GM18951 (cell line): ENCODE data around the gene PLD3.

Experiments
- POLR2A ChIP-seq: IDR thresholded peaks from 4 replicates; pipeline ENCODE4 v1.6.1; 2011; ENCODE audit warnings: mild to moderate bottlenecking; ENCODE audit not compliant: insufficient read length, insufficient read depth; ENCODE audit errors: extremely low read depth
- in situ Hi-C: fragments of 300-500 bp; cut with MboI; formaldehyde crosslinking; loops from one replicate; pipeline ENCODE4 v1.12.0; 2022; ENCODE audit warnings: low sequenced_read_pairs, mixed read lengths, inconsistent platforms; ENCODE audit not compliant: unreplicated experiment

PLD3 gene, protein sequence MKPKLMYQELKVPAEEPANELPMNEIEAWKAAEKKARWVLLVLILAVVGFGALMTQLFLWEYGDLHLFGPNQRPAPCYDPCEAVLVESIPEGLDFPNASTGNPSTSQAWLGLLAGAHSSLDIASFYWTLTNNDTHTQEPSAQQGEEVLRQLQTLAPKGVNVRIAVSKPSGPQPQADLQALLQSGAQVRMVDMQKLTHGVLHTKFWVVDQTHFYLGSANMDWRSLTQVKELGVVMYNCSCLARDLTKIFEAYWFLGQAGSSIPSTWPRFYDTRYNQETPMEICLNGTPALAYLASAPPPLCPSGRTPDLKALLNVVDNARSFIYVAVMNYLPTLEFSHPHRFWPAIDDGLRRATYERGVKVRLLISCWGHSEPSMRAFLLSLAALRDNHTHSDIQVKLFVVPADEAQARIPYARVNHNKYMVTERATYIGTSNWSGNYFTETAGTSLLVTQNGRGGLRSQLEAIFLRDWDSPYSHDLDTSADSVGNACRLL

GRCh38 chr19:40348125-40348913 is at the start of gene PLD3, which contains the start of gene C19orf47:
Gene PLD3 (plus strand): TSS chr19:40348695. CDS start chr19:40366484, 17,789 bp downstream.
Gene C19orf47 (minus strand): TSS chr19:40348397. CDS start chr19:40341857, 6,540 bp downstream.
- in situ Hi-C loops: no loop called here
- peak; percentile 97 for TF ChIP-seq POLR2A

DNA sequence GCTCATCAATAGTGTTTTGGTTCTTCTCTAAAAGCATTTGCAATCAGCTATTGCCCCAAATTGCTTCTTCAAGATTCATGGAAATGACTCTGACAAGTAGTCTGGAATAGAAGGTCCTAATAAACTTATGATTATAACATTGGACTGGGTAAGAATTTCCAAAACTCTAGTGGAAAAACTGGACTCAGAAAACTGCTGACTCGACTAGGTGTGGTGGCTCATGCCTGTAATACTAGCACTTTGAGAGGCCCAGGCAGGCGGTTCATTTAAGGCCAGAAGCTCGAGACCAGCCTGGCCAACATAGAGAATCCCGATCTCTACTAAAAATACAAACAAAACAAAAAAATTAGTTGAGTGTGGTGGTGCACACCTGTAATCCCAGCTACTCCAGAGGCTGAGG is 47.8 kb upstream of the PLD3 start:
- TF ChIP-seq POLR2A: no peak
- in situ Hi-C loops: no loop called here

DNA sequence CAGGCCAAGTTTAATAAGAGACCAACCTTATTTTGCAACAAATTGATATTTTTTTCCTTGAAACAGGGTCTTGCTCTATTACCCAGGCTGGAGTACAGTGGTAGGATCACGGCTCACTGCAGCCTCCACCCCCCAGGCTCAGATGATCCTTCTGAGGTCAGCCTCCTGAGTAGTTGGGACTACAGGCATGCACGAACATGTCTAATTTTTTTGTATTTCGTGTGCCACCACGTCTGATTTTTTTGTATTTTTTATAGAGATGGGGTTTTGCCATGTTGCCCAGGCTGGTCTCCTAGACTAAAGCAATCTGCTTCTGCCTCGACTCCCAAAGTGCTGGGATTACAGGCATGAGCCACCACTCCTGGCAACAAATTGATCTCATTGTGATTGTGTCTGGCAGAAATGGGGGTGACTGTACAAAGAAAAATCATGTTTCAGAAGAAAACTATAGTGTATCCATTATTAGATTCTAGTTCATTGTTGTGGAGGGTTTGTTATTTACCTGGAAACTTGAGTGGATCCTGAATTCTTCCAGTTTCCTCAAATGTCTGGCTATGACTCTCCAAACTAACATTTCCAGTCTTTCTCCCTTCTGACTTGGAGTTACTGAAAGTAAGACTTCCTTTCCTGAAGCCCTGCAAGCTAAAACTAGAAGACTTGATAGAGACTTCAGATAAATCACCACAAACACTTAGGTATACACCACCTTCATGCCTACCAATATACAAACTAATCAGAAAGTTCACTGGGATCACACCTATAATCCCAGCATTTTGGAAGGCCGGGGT is 46.1 kb upstream of the PLD3 start:
- no peak for TF ChIP-seq POLR2A
- in situ Hi-C loops: no loop called here

- in situ Hi-C loops: no loop called here
- TF ChIP-seq POLR2A: no peak
Observed at GRCh38 chr19:40303765-40304164, 44.7 kb upstream of the PLD3 start.

DNA sequence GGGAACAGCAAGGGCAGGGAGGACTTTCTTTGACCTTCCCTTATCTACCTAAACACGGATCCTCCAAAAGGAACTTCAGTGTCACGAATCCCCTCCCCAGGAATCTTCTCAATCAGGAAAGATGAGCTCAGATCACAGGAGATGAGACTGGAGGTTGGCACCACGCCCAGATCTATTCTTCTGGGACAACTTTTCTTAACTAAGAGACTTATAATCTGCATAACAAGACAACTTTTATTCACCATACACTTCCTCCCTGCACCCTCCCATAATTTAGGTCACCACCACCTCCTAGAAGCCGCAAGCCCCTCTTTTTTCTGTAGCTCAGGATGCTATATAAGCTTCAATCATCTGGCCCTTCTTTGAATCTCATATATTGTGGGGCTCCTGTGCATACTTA is 44.2 kb upstream of the PLD3 start:
- no peak for TF ChIP-seq POLR2A
- in situ Hi-C loops: no loop called here

DNA sequence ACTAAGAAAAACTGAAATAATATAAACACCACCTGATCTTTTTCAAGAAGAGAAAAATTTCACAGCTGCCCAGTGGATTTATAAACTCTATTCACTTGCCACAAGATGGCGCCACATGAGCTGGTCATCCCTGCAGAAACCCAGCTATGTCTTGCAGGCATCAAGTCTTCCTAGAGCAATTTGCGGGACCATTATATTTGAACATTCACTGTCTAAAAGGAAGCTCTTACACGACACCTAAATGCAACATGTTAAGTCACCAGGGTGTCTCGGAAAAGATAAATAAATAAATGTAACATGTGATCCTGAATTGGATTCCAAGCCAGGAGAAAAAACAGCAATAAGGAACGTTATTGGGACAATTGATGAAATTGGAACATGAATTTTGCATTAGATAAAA is 43.1 kb upstream of the PLD3 start:
- in situ Hi-C loops: no loop called here
- no peak for TF ChIP-seq POLR2A

DNA sequence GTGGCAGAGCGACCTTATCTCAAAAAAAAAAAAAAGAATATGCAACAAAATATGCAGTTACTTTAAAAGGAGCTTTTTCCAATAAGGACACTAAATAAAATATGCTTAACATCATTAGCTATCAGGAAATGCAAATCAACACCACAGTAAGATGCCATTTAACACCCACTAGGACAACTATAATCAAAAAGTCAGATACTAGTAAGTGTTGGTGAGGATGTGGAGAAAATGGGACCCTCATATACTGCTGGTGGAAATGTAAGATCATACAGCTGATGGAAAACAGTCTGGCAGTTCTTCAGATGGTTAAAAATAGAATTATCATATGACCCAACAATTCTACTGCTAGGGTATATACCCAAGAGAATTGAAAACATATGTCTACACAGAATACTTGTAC is 38.8 kb upstream of the PLD3 start:
- TF ChIP-seq POLR2A: no peak
- in situ Hi-C loops: no loop called here

- no peak for TF ChIP-seq POLR2A
- in situ Hi-C loops: no loop called here
Observed at GRCh38 chr19:40312533-40312932, 36.0 kb upstream of the PLD3 start.

GRCh38 chr19:40313229-40313983 is 35.1 kb upstream of the PLD3 start:
- in situ Hi-C loops: no loop called here
- TF ChIP-seq POLR2A: no peak

DNA sequence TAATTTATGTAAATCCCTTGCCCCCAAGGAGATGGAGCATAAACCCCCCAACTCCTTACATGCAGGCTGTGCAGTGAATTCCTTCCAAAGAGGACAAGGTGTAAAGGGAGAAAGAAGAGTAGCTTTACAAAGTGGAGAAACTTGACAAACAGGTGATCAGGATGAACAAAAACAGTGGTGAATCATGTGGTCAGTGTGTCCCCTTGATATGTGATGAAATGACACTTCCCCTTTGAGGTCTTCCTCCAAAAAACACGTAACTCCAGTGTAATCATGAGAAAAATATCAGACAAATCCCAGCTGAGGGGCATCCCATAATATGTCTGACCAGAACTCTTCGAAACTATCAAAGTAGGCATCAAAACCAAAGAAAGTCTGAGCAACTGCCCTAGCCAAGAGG is 33.8 kb upstream of the PLD3 start:
- in situ Hi-C loops: no loop called here
- TF ChIP-seq POLR2A: no peak

DNA sequence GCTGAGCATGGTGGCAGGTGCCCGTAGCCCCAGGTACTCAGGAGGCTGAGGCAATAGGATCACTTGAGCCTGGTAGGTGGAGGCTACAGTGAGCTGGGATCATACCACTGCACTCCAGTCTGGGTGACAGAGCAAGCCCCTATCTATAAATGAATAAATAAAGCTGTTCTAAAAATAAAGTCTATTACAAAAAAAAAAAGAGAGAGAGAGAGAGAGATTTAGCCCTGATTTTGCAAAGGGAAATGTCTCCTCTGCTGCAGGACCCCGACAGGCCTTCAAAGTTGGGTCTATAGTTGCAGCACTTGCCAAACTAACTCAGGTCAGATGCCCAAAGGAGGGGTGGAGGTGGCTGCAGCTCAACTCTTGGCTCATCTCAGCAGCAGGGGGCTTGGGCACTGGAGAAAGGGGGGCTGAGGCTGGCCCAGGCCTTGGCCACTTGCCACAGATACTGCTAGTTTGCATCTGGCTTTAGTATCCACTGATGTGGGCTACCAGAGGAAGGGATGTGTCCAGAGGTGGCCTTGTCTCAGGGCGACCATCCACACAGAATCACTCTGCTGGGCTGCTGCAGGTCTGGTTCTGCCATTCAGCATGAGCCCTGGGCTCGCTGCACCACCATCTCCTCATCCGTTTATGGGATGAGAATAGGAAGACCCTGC is 32.6 kb upstream of the PLD3 start:
- TF ChIP-seq POLR2A: no peak
- in situ Hi-C loops: no loop called here

DNA sequence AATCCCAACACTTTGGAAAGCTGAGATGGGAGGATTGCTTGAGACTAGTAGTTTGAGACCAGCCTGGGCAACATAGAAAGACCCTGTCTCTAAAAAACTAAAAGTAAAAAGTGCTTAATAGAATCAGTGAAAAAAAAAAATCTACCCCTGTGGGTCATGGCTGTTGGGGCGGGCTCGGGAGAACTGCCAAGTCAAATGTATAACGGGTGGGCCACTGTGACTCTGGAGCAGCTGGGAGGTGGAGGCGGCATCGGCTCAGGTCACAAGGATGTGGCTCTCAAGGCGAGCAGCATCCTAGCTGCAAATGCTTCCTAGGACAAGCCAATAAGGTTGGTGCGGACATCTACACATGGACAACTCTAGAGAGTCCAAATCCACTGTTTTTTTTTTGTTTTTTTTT is 31.2 kb upstream of the PLD3 start:
- in situ Hi-C loops: no loop called here
- TF ChIP-seq POLR2A: no peak
